ENCODE data around the gene TANGO6. TPM values are rescaled to one million over a fixed set of nuclear protein-coding genes. Genes with fewer than 3 reads are reported as not detected.
"Not testable (repeated sequence)": the region's sequence is repeated elsewhere in the genome, so short reads cannot be mapped to it uniquely, and the experiment has no call there.

TANGO6 gene
- polyA plus RNA-seq, 2 of the 4 experiments (the other 2 are of a cell fraction), result 8.1 to 19.5 TPM

DNA sequence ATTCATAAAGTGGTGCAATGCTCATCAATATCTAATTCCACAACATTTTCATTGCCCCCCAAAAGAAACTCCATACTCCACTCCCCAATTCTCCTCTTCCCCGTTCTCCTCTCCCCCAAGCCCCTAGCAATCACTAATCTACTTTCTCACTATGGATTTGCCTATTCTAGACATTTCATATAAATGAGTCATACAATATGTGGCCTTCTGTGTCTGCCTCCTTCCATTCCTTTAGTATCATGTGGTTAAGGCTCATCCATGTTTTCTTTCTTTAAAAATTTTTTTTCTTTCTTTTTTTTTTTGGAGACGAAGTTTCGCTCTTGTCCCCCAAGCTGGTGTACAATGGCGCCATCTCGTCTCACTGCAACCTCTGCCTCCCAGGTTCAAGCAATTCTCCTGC is 205.8 kb downstream of the TANGO6 start:
- ChIA-PET CTCF (interaction anchor here (0.6 to 2.6 kb wide), 2 partner anchors 16 to 77 kb away, joined by 3 to 13 read pairs; no protein-coding TSS in a partner anchor), POLR2A (no interaction called here)
- no peak for FAIRE-seq
- 76% methylated on average over 5 of the region's 5 CpGs for WGBS (ENCODE audit: missing lambda C conversion rate)
- Histone ChIP-seq H3K4me2 (peak overlapping the region; percentile 61), H3K27ac (peak overlapping the region; percentile 75 to 85), H3K4me3 (no peak overlapping the region), H3K4me1 (peaks cover 35% of the 10 kb centered on the region), H3K9me3 (no peaks in the 10 kb centered on the region)
- peak; percentile 78 to 85; a peak in 5 of 6 replicates for ATAC-seq
- no peak for TF ChIP-seq POLR2A (IDR thresholded peaks at IDR 0.05; ENCODE audit: low read length)
- TF ChIP-seq FOSL2 (IDR thresholded peaks at IDR 0.05), result 0 out of 2 replicates have a peak, but pooled peaks have one; percentile 23
- peak; percentile 77 for TF ChIP-seq FOSL2 (CRISPR knock-in tag; IDR thresholded peaks at IDR 0.05)
- no peak for TF ChIP-seq FOSB (CRISPR knock-in tag; IDR thresholded peaks at IDR 0.05)
- TF ChIP-seq HDAC2 (IDR thresholded peaks at IDR 0.05), result no peak
- peak in 1 of 2 experiments; percentile 43 for DNase-seq (ENCODE audit: low read depth in 1 of 2, low spot score in 1 of 2)

DNA sequence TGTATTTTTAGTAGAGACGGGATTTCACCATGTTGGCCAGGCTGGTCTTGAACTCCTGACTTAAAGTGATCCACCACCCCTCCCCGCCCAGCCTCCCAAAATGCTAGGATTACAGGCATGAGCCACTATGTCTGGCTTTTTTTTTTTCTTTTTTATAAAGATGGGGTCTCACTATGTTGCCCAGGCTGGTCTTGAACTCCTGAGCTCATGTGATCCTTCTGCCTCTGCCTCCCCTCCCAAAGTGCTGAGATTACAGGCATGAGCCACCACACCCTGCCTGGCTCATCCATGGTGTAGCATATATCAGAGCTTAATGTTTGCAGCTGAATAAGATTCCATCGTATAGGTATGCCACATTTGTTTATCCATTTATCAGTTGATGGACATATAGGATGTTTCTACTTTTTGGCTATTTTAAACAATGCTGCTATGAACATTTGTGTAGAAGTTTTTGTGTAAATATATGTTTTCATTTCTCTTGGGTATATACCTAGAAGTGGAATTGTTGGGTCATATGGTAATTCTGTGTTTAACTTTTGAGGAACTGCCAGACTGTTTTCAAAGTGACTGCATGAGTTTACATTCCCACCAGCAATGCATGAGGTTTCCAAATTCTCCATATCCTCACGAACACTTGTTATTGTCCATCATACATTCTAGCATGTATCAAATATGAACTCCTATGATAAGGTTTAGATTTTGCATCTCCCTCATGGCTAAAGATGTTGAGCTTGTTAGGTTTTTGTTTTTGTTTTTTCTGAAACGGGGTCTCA is 206.5 kb downstream of the TANGO6 start:
- WGBS (ENCODE audit: missing lambda C conversion rate), result 83% methylated on average over 5 of the region's 5 CpGs
- Histone ChIP-seq H3K4me1 (peaks cover 41% of the 10 kb centered on the region), H3K9me3 (no peaks in the 10 kb centered on the region), H3K27ac (peak overlapping the region; percentile 75 to 85; a peak in 5 of 6 replicates), H3K4me2 (peak overlapping the region; percentile 61; the same call in 2 of the 3 replicates), H3K4me3 (no peak overlapping the region)
- ChIA-PET POLR2A (no interaction called here), CTCF (interaction anchor here (0.6 to 2.6 kb wide), 3 partner anchors 16 to 78 kb away, joined by 3 to 13 read pairs (median 8); no protein-coding TSS in a partner anchor)
- ATAC-seq (no peak), FAIRE-seq (no peak), DNase-seq (ENCODE audit: low read depth in 1 of 2, low spot score in 1 of 2) (no peak)
- TF ChIP-seq FOSB (CRISPR knock-in tag; IDR thresholded peaks at IDR 0.05), result no peak
- TF ChIP-seq, protein P1, sequence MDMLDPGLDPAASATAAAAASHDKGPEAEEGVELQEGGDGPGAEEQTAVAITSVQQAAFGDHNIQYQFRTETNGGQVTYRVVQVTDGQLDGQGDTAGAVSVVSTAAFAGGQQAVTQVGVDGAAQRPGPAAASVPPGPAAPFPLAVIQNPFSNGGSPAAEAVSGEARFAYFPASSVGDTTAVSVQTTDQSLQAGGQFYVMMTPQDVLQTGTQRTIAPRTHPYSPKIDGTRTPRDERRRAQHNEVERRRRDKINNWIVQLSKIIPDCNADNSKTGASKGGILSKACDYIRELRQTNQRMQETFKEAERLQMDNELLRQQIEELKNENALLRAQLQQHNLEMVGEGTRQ (IDR thresholded peaks at IDR 0.05), result no peak
- TF ChIP-seq, protein P2, sequence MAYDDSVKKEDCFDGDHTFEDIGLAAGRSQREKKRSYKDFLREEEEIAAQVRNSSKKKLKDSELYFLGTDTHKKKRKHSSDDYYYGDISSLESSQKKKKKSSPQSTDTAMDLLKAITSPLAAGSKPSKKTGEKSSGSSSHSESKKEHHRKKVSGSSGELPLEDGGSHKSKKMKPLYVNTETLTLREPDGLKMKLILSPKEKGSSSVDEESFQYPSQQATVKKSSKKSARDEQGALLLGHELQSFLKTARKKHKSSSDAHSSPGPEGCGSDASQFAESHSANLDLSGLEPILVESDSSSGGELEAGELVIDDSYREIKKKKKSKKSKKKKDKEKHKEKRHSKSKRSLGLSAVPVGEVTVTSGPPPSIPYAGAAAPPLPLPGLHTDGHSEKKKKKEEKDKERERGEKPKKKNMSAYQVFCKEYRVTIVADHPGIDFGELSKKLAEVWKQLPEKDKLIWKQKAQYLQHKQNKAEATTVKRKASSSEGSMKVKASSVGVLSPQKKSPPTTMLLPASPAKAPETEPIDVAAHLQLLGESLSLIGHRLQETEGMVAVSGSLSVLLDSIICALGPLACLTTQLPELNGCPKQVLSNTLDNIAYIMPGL (CRISPR knock-in tag; IDR thresholded peaks at IDR 0.05; ENCODE audit: borderline replicate concordance), result no peak
- TF ChIP-seq RCOR1 (IDR thresholded peaks at IDR 0.05; ENCODE audit: low read depth, low read length), result no peak
- no peak for TF ChIP-seq HOXB13 (CRISPR knock-in tag; IDR thresholded peaks at IDR 0.05; ENCODE audit: low read depth)
- no peak for TF ChIP-seq ZFP36 (IDR thresholded peaks at IDR 0.05; ENCODE audit: borderline replicate concordance, partially characterized antibody)
- TF ChIP-seq EHF (CRISPR knock-in tag; IDR thresholded peaks at IDR 0.05), result no peak
- TF ChIP-seq FOXS1 (CRISPR knock-in tag; IDR thresholded peaks at IDR 0.05), result no peak
- TF ChIP-seq NFE2L2 (conservative IDR thresholded peaks at IDR 0.05; ENCODE audit: low read length), result no peak

DNA sequence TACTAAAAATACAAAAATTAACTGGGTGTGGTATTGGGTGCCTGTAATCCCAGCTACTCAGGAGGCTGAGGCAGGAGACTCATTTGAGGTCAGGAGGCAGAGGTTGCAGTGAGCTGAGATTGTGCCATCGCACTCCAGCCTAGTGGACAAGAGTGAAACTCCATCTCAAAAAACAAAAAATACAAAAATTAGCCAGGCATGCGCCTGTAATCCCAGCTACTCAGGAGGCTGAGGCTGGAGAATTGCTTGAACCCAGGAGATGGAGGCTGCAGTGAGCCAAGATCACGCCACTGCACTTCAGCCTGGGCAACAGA is 208.1 kb downstream of the TANGO6 start:
- CTCF ChIA-PET, result interaction anchor here (1.3 to 1.9 kb wide), 3 partner anchors 18 to 204 kb away, joined by 3 to 8 read pairs (median 4); no protein-coding TSS in a partner anchor
- peak overlapping the region; percentile 0 to 71; a peak in 3 of 6 replicates for H3K27ac ChIP-seq
- DNase-seq (ENCODE audit: low read depth in 1 of 2, low spot score in 1 of 2); H3K9me3 ChIP-seq; H3K4me2 ChIP-seq; POLR2A ChIA-PET; H3K4me3 ChIP-seq; FAIRE-seq: not testable (repeated sequence)
- 0 out of 5 replicates have a peak, but pooled peaks of 1 of the 2 experiments have one; percentile 7 for TF ChIP-seq RAD21 (conservative IDR thresholded peaks at IDR 0.05 in 1 of 2, IDR thresholded peaks at IDR 0.05 in 1 of 2)
- H3K4me1 ChIP-seq, result peaks cover 58% of the 10 kb centered on the region
- ATAC-seq, result peak in 1 of 2 experiments; percentile 41; a peak in 2 of 6 replicates
- 95% methylated on average over 3 of the region's 3 CpGs for WGBS (ENCODE audit: missing lambda C conversion rate)

DNA sequence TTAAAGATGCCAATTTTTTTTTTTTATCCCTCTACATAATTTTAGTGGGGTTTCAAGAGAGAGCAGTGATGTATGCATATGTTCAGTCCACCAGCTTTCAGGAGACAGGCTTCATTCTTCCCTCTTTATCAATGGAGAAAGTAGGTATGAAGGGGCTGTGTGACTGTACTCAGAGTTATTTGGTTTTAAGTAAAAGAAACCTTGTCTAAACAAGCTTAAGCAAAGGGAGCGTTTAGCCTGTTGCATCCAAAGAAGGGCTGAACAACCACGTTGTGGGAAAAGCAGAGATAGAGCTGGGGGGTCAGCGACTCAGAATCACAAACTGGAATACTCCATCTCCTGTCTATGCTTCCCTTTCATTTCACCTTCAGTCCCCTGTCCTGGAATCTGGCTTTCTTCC is 211.7 kb downstream of the TANGO6 start:
- 60% methylated on average over 3 of the region's 3 CpGs for WGBS (ENCODE audit: missing lambda C conversion rate)
- ChIA-PET POLR2A (no interaction called here), CTCF (interaction anchor here (0.7 kb wide), 1 partner anchor 126 kb away, joined by 3 read pairs; no protein-coding TSS in a partner anchor)
- TF ChIP-seq FOSB (CRISPR knock-in tag; IDR thresholded peaks at IDR 0.05) (no peak), JUN (IDR thresholded peaks at IDR 0.05) (no peak), HOXA7 (CRISPR knock-in tag; IDR thresholded peaks at IDR 0.05) (no peak), FOSL2 (IDR thresholded peaks at IDR 0.05) (no peak), FOSL2 (CRISPR knock-in tag; IDR thresholded peaks at IDR 0.05) (no peak), HEYL (CRISPR knock-in tag; IDR thresholded peaks at IDR 0.05) (no peak), POLR2AphosphoS2 (conservative IDR thresholded peaks at IDR 0.05; ENCODE audit: low read length) (no peak), KDM5A (IDR thresholded peaks at IDR 0.05) (no peak), ZC3H11A (IDR thresholded peaks at IDR 0.05) (no peak), GATA3 (IDR thresholded peaks at IDR 0.05; ENCODE audit: borderline replicate concordance) (no peak), HOXB13 (CRISPR knock-in tag; IDR thresholded peaks at IDR 0.05; ENCODE audit: low read depth) (no peak), RFX5 (IDR thresholded peaks at IDR 0.05) (no peak), ZFP36 (IDR thresholded peaks at IDR 0.05; ENCODE audit: borderline replicate concordance, partially characterized antibody) (no peak), FOXS1 (CRISPR knock-in tag; IDR thresholded peaks at IDR 0.05) (no peak)
- TF ChIP-seq, protein P3, sequence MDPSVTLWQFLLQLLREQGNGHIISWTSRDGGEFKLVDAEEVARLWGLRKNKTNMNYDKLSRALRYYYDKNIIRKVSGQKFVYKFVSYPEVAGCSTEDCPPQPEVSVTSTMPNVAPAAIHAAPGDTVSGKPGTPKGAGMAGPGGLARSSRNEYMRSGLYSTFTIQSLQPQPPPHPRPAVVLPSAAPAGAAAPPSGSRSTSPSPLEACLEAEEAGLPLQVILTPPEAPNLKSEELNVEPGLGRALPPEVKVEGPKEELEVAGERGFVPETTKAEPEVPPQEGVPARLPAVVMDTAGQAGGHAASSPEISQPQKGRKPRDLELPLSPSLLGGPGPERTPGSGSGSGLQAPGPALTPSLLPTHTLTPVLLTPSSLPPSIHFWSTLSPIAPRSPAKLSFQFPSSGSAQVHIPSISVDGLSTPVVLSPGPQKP (IDR thresholded peaks at IDR 0.05; ENCODE audit: low read depth, low read length), result no peak
- TF ChIP-seq, protein P4, sequence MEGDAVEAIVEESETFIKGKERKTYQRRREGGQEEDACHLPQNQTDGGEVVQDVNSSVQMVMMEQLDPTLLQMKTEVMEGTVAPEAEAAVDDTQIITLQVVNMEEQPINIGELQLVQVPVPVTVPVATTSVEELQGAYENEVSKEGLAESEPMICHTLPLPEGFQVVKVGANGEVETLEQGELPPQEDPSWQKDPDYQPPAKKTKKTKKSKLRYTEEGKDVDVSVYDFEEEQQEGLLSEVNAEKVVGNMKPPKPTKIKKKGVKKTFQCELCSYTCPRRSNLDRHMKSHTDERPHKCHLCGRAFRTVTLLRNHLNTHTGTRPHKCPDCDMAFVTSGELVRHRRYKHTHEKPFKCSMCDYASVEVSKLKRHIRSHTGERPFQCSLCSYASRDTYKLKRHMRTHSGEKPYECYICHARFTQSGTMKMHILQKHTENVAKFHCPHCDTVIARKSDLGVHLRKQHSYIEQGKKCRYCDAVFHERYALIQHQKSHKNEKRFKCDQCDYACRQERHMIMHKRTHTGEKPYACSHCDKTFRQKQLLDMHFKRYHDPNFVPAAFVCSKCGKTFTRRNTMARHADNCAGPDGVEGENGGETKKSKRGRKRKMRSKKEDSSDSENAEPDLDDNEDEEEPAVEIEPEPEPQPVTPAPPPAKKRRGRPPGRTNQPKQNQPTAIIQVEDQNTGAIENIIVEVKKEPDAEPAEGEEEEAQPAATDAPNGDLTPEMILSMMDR (IDR thresholded peaks at IDR 0.05), result no peak

More for the DNA sequence above, 211.7 kb downstream of the TANGO6 start:
- DNase-seq (ENCODE audit: low read depth in 1 of 2, low spot score in 1 of 2) (no peak), ATAC-seq (no peak), FAIRE-seq (no peak)
- H3K9me3 ChIP-seq, result no peaks in the 10 kb centered on the region
- no peak overlapping the region for H3K4me2 ChIP-seq
- H3K4me3 ChIP-seq, result no peak overlapping the region
- H3K27ac ChIP-seq, result peak overlapping the region; percentile 94 to 96
- H3K4me1 ChIP-seq, result peaks cover 60% of the 10 kb centered on the region
